COLO829 (cell line): ENCODE results near the gene FBXO40.
A peak's percentile ranks its signal among the peaks of the same experiment; 100 is the strongest.
"Not testable (repeated sequence)": the region's sequence is repeated elsewhere in the genome, so short reads cannot be mapped to it uniquely, and the experiment has no call there.

Experiments
- DNase-seq: peaks from one replicate; pipeline ENCODE4 v3.0.0; 2012; ENCODE audit warnings: low spot score

Gene FBXO40

DNA sequence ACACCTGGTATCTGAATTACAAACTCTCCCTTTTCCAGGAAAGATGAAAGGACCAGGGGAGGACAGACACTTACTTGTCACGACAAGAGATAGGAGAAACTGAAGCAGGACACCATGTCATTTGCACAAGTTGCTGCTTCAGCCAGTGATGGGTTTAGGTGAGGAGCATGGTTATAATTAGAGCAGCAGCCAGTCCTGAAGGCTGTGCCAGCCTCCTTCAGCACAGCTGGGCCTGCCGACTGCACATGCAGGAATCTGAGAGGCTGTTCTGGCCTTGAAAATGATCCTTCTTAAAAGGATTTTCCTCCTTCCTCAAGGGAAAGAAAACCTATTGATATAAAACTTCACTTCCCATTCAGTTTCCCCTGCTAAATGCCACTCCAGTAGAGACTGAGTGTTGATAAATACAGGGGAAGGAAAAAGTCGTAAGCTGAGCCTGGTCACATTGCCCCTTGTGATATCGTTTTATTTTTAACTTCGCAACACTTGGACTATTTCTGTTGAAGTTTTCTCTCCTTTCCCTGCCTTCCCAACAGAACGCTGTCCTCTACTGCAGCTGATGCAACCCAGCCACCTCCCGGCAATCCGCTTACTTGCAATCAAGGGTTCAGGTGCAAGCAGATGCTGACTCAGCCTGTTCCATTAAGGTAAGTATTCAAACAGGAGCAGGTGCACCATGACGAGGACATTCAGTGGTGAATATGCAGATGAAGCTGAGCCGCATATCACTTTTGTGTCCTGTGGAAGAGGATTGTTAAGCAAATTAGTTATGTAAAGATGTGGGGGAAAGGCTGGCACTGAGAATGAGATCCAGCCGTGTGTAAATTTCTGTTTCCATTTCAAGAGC is at the start of gene FBXO40:
Gene FBXO40 (plus strand): TSS at position 524 of the 847 bp plus-strand sequence. CDS start 27,197 bp downstream, outside the sequence.
- DNase-seq, result no peak

DNA sequence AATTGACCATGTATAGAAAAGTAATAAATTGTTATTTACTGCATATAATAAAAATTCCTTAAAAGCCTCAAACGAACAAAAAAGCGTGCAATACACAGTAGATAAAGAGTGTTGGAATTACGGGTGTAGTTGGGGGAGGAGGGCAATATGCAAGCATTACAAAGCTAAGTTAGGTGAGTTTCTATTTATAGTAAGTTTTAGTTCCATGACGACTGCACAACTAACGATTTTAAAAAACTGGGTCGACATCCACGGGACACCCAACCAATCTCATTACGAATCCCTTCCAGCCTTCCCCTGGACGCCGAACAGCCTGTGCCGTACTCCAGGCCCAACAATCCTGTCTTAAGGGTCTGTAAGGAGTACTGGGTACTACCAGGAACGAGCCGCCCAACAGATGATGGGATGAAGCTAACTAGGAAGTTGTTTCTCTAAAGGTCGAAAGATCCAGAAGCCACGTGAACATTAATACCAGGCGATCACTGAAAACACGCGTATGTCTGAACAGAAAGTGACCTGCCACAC is 48.1 kb upstream of the FBXO40 start:
- DNase-seq, result peak; percentile 31

DNA sequence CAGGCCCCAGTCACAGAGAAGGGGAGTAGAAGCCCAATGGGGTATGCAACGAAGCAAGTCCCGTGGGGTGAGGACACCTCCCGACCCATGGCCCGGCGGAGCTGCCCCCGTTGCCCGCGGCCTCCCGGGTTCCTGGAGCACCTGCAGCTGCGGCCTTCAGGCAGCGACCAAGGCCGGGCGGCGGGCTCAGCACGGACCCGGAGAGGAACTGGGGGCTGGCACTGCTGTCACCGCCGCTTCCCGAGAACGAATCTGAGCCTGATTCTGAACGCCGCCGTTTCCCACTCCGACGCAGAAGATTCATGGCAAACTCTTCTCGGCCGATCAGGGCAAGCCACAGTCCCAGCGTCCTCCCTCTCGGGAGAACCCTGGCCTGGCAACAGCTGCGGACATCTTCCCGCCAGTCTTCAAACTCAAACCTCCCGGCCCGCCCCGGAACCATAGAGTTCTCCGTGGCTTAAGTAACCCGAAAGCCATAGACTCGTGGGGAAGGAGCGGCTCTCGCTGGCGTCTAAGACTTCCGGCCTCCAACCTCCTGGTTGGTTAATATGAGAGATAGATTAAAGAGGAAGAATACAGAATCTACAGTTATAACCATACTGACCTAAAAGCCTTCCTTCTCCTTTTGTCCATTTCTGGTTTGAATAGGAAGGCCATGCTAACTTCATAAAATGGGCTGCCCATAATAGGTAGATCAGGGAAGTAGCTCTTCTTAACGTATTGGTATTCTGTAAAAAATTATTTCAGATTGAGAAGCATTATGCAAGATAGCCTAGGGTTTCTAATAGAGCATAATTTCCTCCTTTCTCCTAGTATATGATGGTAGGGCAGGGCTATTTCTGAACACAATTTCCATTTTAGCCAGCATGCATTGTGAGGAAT is 47.4 kb upstream of the FBXO40 start, which contains the start of gene POLQ:
Gene POLQ (minus strand): TSS at position 415 of the 882 bp plus-strand sequence. CDS start 111 bp downstream, at position 304.
- DNase-seq, result peak; percentile 97

DNA sequence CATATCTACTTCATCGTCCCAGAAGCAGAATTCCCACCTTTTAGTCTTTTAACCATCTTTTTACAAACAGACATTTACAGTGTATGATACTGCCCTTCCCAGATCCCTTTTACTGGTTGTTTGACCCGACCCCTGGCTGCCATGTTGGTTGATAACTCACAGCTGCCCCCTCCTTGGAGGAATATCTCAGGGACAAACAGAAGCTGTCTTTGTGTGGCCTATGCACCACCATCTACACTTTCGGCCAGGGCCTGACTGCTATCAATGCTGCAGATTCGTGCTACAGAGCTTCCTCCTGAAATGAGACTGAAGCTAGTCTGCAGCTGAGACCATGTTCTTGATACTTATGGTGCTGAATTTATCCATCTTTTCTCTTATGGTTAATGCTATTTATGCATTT is 40.8 kb upstream of the FBXO40 start:
- peak; percentile 67 for DNase-seq

DNA sequence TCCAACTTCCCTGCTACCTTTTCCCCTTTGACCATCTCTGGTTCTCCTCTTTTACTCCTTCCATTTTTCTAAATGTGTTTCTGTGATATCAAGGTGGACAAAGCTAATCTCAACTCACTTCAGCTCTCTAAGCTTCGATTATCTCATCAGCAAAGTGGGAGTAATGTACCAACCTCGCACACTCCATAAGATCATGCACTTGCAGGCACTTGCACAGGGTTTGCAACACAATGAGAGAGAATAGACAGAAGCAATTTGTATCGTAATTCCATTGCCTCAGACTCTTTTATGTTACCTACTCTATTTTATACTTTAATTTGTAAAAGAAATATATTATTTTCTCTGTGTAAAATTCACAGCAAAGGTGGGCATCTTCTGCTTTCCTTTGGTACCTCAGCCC is 40.4 kb upstream of the FBXO40 start:
- DNase-seq, result no peak

- peak; percentile 57 for DNase-seq
These were observed 35.7 kb upstream of the FBXO40 start for GRCh38 chr3:121557426-121557934.

DNA sequence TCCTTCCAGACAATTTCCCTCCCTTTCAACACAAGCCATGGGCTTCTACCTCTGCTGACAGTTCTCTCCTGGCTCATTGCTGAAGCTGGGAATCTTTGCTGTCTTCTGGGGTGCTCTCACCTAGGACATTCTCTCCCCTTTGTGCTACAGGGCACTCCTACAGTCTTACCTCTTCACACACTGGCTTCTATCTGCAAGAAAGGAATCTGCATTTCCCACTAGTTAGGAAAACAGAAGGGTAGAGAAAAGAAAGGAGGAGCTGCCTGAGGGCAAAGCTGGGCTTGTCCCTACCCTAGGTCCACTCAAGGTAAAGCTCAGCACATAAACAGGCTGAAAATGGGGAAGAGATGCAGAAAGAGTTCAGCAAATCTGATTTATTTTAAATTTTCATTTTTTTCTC is 31.0 kb upstream of the FBXO40 start:
- DNase-seq, result no peak

DNA sequence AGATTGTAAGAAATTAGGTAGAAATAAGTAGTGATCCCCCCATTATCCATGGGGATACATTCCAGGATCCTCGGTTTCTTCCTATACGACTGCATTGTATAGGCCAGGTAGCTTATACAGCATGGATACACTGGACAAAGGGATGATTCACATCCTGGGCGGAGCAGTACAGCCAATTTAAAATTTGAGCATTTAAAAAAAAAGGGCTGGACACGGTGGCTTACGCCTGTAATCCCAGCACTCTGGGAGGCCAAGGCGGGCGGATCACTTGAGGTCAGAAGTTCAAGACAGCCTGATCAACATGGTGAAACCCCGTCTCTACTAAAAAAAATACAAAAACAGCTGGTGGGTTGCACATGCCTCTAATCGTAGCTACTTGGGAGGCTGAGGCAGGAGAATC is 26.4 kb upstream of the FBXO40 start:
- DNase-seq, result no peak

DNA sequence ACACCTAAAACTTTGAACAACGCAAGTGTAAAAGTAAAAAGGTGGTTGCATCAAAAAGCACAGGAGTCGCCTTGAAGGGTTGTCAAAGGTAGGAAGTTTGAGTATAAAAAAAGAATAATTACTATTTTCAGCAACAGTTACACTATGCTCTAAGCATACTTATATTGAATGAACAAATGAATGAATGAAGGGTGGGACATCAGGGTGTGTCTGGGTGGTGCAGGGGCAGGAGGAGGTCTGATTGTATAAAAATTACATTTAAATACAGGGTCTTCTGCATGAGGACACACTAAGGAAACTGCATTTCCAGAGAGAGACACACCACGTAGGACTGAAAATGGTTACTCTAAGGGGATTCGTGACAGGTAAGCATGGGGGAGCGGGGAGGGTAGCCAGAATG is 25.5 kb upstream of the FBXO40 start, which contains the start of gene ARGFX:
Gene ARGFX (plus strand): TSS at position 301 of the 400 bp plus-strand sequence. CDS start 2,765 bp downstream, outside the sequence.
- DNase-seq, result no peak

DNA sequence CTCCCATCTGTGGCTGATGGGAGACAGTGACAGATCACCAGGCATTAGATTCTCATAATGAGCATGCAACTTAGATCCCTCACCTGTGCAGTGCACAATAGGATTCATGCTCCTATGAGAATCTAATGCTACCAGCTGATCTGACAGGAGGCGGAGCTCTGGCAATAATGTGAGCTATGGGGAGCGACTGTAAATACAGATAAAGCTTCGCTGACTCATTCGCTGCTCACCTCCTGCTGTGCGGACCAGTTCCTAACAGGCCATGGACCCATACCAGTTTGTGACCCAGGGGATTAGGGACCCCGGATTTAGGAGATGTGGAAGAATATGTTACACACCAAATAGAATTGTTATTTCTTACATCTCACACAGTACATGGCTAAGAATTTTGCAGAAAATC is 18.7 kb upstream of the FBXO40 start:
- no peak for DNase-seq

GRCh38 chr3:121581691-121582090 is 11.5 kb upstream of the FBXO40 start:
- DNase-seq, result no peak

DNA sequence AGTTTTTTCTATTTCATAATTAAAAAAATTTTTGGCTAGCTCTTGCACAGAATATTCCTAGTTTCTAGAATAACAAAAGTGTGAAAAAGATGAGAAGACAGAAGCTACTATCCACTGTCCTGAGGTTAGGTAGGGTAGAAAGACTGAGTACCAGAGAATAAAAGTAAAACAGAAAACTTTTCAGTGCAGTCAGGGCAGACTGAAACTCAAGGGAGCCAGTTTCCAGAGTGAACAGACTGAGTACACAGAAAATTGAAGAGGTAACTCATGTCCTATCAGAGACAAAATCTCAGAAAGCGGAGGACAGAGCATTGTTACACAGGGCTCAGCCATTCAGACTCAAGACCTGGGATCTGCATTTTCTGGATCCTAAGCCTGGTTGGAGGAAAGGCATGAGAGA is 8.8 kb upstream of the FBXO40 start:
- DNase-seq, result no peak

DNA sequence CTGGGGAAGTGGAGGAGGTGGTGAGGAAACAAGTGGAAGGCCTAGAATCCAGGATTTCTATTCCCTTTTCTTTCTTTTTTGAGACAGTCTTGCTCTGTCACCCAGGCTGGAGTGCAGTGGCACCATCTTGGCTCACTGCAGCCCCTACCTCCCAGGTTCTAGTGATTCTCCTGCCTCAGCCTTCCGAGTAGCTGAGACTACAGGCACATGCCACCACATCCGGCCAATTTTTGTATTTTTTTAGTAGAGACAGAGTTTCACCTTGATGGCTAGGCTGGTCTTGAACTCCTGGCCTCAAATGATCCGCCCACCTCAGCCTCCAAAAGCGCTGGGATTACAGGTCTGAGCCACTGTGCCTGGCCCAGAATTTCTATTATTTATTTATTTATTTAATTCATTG is 627 bp downstream of the FBXO40 start:
- not testable (repeated sequence) for DNase-seq

DNA sequence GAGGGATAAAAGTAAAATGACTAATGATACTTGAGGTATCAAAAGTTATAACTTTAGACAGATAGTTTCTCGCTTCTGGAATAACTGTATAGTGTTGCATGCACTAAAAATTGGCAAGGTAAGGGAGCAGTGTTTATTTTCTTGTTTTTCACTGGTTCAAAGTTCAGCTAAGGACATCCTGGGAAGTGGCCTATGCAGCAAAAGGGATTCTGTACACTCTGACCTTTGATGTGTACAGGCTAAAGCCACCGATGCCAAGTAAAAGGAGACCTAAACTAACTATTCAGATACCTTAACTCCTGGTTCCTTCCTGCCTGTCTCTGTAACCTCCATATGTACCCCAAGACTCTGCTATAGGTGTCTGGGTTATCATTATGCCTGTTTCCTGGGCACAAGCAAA is 1.7 kb downstream of the FBXO40 start:
- DNase-seq, result no peak

GRCh38 chr3:121595765-121596406 is 2.7 kb downstream of the FBXO40 start:
- DNase-seq, result no peak

GRCh38 chr3:121598564-121598963 is 5.4 kb downstream of the FBXO40 start:
- DNase-seq, result no peak

- not testable (repeated sequence) for DNase-seq
These were observed 6.7 kb downstream of the FBXO40 start for GRCh38 chr3:121599900-121600299.

GRCh38 chr3:121601212-121601812 is 8.1 kb downstream of the FBXO40 start:
- no peak for DNase-seq

GRCh38 chr3:121604759-121605158 is 11.6 kb downstream of the FBXO40 start:
- DNase-seq, result no peak

DNA sequence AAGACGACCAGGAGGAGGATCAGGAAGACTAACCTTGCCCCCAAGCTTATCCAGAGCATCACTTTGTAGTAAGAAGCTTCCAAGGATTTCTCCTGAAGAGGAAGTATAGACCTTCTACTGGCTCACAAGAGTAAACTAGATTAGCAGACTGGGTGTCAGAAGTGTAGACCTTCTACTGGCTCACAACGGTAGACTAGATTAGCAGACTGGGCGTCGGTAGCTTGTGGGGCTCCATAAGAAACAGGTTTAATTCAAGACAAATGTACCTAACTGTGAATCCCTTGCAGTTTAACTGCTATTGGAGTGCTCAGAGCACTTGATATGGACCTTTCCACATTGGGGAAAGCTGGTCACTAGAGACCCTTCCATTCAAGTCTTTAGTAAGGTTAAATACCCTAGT is 12.9 kb downstream of the FBXO40 start:
- no peak for DNase-seq

DNA sequence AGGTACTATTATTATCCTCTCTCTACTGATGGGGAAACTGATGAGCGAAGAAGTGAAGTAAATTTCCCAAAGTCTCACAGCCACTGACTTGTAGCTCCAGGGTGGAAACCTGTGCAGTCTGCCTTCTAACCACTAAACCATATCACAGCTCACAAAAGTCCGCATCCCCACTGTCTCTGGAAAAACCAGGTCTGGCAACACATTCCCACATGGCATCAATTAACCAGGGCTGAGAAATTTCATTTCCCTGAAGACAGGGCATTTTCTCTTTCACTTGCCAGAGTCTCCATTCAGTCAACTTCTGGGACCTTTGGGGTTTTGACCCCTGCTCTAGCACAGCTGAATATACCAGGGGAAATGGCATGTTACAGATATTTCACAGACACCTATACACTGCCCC is 26.5 kb downstream of the FBXO40 start:
- DNase-seq, result no peak
